Fibroblast of lung (primary cell): ENCODE data around the gene CAMTA1.

ENCODE experiments used
- CTCF ChIP-seq, 2 donors: IDR thresholded peaks in 1 of 2; conservative IDR thresholded peaks in 1 of 2; 1 replicate in 1 of 2; 2 replicates in 1 of 2; pipeline ENCODE4 v1.5.1; 2011 to 2012; ENCODE audit warnings: low read length in 2 of 2, control low read depth in 1 of 2, inconsistent platforms in 1 of 2, low read depth in 1 of 2, mild to moderate bottlenecking in 1 of 2
- EZH2 ChIP-seq: IDR thresholded peaks from 2 replicates; pipeline ENCODE4 v1.5.1; 2012; ENCODE audit warnings: low read length, control low read depth, mild to moderate bottlenecking; ENCODE audit errors: missing control alignments

- TF ChIP-seq CTCF (conservative IDR thresholded peaks at IDR 0.05 in 1 of 2, IDR thresholded peaks at IDR 0.05 in 1 of 2; ENCODE audit: low read depth in 1 of 2, low read length in 2 of 2): no peak
- no peak for TF ChIP-seq EZH2
Observed at GRCh38 chr1:7606096-7606495, 820.8 kb downstream of the CAMTA1 start.
